Activated CD4-positive, CD25-positive, alpha-beta regulatory T cell (primary cell): ENCODE results near the gene PALM2AKAP2.

Experiments
- DNase-seq, 4 experiments: peaks; one replicate each; lab custom pipeline; 2025; lab: John Stamatoyannopoulos, UW

PALM2AKAP2 gene

GRCh38 chr9:109771796-109772531, 8.0 kb upstream of the PALM2AKAP2 start:
- DNase-seq = no peak

- no peak for DNase-seq
Observed at GRCh38 chr9:109775516-109775915, 4.5 kb upstream of the PALM2AKAP2 start.

DNA sequence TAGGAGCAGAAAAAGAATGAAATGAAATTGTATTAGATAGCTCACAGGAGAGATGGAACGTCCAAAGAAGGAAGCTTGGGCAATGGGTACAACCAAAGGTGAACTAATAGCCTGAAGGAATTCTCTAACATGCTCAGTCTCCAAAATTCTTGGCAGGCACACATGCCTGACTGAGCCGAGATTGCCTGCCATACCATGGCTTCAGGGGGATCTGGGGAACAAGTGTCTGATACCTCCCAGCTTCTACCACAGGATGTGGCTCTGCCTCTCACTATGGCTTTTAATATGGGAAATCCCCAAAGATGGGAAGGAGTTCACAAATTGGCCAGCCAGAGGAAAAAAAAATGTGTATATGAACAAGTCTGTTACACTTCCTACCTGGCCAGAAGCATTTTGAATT, 3.6 kb upstream of the PALM2AKAP2 start:
- no peak for DNase-seq

GRCh38 chr9:109780453-109781033, 545 bp downstream of the PALM2AKAP2 start:
- no peak for DNase-seq

GRCh38 chr9:109781086-109781485, 1.1 kb downstream of the PALM2AKAP2 start:
- no peak for DNase-seq

GRCh38 chr9:109781541-109782197, 1.7 kb downstream of the PALM2AKAP2 start:
- DNase-seq = no peak

DNA sequence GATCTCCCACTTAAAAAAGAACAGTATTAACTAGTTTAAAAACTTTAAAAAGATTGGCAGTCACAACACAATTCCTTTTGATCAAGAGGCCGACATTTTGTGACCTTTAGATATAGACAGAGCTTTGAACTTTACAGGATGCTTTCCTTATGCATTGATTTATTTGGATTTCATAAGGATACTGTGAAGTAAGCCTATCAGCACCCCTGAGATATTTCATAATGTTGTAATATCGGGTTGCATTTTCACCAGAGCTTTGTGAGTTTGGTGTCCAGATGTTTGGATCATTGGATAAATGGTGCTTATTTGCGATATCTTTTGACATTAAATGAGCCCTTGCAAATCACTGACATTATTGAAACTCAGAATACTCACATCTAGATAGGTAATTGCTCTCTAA, 7.7 kb downstream of the PALM2AKAP2 start:
- no peak for DNase-seq

- DNase-seq = no peak
Observed at GRCh38 chr9:109789556-109789955, 9.6 kb downstream of the PALM2AKAP2 start.

DNA sequence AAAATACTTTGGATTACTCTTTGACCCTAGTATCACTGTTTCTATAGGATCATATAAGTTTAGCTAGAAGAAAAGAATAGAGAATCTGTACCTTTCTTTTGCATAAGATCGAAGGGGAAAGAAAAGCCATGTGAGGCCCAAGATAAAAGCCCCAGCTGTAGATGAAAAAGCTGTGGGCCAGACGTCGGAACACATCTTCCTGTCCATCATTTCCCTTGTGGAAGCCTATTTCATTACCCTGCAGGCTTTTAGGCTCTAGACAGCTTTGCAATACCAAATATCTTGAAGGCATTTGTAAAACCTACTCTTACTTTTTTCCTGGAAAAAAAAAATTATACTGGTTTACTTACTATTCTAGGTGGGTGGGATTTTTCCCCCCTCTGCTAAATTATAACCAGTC, 10.0 kb downstream of the PALM2AKAP2 start:
- DNase-seq = no peak

DNA sequence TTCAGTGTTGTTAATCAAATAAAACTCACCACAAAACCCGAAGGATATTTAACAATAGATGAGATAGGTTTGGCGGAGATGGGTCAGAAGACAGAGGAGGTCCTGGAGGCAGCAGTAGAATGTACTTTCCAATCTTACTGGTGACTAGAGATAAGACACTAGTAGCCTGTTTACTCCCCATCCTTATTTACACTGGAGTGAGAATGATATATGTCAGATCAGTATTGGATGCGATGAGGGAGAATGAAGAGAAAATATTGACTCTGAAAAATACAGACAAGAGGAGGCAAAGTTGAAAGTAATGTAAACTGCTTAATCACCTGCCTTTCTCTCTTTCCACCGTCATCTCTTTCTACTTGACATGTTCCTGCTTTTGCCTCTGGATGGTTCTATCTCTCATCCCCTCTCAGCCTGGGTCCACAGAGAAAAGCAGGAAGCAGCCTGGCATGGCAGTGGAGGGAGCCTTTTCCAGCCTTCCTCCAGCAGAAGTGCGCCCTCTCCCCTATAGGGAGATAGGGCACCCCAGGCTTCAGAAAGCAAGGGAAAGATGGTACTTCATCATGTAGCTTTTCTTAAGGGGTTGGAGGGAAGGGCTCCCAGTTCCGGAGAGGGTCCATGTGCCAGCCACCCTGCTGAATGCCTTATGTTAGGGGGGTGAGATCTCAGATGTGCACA, 11.1 kb downstream of the PALM2AKAP2 start:
- no peak for DNase-seq

- no peak for DNase-seq
Observed at GRCh38 chr9:109791747-109792146, 11.7 kb downstream of the PALM2AKAP2 start.

GRCh38 chr9:109792951-109793546, 13.1 kb downstream of the PALM2AKAP2 start:
- no peak for DNase-seq

DNA sequence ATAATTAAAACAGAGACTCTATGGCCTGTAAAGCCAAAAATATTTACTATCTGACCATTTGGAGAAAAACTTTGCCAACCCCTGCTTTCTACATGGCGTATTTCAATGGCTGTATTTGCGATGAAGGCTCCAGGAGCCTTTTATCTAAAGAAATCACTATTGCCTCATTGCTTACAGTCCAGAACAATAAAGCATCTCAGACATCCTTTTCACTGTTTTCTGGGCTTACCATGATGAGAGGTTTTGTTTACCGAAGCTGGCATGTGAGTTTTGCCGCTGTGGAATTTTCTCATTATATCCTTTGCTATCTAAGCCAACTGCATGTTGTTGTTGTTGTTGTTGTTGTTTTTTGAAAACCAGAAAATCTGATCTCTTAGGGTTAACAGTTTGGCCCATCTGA, 13.9 kb downstream of the PALM2AKAP2 start:
- no peak for DNase-seq

DNA sequence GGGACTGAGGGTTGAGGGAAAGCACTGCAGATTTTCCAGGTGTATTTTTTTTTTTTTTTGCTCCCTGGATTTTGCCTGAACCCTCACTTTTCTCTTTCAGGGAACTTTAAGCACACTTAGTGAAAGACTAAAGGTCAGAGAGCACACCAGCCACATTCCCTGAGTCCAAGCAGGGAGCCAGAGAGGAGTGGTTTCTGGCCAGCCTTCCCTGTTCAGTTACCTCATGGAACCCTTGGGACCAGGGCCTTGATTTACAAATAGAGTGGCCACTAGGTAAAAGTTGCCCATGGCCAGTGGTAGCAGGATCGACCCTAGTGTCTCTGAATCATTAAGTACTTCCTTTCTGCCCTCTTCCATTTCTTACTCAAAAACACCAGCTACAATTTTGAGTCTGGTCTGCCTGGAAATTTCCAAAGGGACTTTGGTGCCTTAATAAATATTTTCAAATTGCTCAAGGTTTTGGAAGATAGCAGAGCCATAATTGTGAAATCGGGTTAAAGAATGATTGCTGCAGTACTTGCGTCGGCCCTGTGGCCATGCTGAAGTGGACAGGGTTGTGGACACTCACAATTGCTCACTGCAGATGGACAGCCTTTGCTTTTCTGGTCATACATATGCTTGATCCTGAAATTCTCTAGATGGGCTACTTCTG, 14.5 kb downstream of the PALM2AKAP2 start:
- no peak for DNase-seq

DNA sequence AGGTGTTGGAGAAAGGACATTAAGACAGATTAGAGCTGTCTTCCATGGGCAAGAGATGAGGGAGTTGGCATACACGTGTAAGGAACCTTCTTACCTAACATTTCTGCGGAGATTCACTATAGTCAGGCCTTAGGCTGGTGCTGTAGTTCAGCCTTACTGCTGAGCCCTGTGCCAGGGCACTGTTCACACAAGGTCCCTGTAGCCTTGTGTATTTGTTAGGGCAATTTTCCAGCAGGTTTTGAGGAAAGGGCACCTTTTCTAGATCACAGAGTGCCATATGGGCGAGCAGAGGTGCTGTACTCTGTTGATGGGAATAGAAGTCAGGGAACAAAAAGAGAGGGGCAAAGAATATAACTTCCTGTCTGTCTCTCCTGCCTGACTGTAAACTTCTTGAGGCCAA, 15.6 kb downstream of the PALM2AKAP2 start:
- no peak for DNase-seq

GRCh38 chr9:109796078-109796477, 16.1 kb downstream of the PALM2AKAP2 start:
- no peak for DNase-seq

- DNase-seq = no peak
Observed at GRCh38 chr9:109797006-109797405, 17.0 kb downstream of the PALM2AKAP2 start.

DNA sequence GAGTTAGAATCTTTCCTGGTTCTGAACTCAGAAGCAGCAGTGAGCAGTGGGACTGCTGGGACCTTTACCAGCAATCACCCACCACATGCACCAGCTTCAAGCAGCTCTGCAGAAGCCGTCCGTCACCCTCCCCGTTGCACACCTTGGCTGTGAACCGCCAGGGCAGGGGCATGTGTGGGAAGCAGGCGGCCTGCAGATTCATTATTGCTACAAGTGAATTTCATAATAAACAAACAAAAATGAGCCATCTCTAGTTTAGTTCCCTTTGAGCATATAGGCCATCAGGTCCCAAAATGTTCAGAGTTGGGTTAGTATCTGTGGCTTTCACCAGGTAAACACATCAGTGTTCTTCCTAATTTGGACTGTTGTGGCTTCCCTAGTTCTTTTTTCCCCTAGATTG, 17.5 kb downstream of the PALM2AKAP2 start:
- no peak for DNase-seq

DNA sequence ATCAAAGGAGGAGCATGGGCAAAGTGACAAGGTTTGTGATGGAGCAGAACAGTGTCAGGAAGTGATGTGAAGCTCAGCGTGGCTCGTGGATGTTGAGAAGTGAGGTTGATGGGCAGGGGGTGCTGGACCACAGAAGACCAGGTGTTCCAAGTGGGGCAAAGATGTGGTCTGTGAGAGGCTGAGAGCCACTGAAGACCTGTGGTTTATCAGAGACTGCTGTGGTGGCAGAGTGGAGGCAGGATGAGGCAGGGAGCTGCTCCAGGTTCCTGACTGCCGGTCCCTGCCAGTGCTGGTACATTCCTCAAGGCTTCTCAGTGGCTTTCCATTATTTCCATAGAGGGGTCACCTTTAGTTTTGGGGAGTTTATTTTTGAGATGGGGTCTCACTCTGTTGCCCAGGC, 19.1 kb downstream of the PALM2AKAP2 start:
- DNase-seq = no peak

- DNase-seq = no peak
Observed at GRCh38 chr9:109799792-109800191, 19.8 kb downstream of the PALM2AKAP2 start.

DNA sequence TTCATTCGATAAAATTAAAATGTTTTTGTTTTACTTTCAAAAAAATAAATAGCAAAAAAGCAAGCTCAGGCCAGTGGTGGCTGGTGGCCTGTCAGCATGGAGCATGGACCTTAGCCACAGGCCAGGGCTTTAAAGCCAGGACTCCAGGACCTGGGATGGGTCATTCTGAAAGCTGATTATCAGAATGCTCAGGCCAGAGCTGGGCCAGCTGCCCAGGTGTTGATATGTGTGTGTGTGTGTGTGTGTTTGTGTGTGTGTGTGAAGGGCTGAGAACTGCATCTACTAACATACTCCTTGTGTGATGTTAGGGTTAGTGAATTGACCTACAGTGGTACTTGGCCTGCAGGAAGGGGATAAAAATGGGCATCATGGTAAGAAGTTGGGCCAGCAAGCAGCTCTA, 21.5 kb downstream of the PALM2AKAP2 start:
- no peak for DNase-seq

GRCh38 chr9:109802491-109802890, 22.5 kb downstream of the PALM2AKAP2 start:
- no peak for DNase-seq
